Measurements from ENCODE around the gene SRRM2. TPM values are rescaled to one million over a fixed set of nuclear protein-coding genes. Genes with fewer than 3 reads are reported as not detected.

Gene SRRM2
- total and polyA plus RNA-seq, 9 of the 15 experiments (the other 6 are each of a cell fraction or from before 2014, with no cell fraction given): 26.7 to 563 (median 81.1) TPM

- TF ChIP-seq MED1 (CRISPR knock-in tag; IDR thresholded peaks at IDR 0.05; ENCODE audit: borderline replicate concordance) (no peak), ZNF134 (CRISPR knock-in tag; conservative IDR thresholded peaks at IDR 0.05) (0 out of 2 replicates have a peak, but pooled peaks have one; percentile 37), CXXC5 (CRISPR knock-in tag; IDR thresholded peaks at IDR 0.05) (0 out of 2 replicates have a peak, but pooled peaks have one; percentile 13), SMAD4 (CRISPR knock-in tag; conservative IDR thresholded peaks at IDR 0.05) (no peak), SP1 (CRISPR knock-in tag; IDR thresholded peaks at IDR 0.05) (0 out of 2 replicates have a peak, but pooled peaks have one; percentile 15), TRIM24 (IDR thresholded peaks at IDR 0.05) (no peak), PCBP1 (IDR thresholded peaks at IDR 0.05; ENCODE audit: low read depth, low read length, poor library complexity, severe bottlenecking) (peak; percentile 2), CREM (IDR thresholded peaks at IDR 0.05; ENCODE audit: low read depth) (0 out of 2 replicates have a peak, but pooled peaks have one; percentile 11), ETV6 (IDR thresholded peaks at IDR 0.05; ENCODE audit: borderline replicate concordance in 1 of 2, low read depth in 2 of 2, low read length in 1 of 2) (no peak), ETV6 (CRISPR knock-in tag; IDR thresholded peaks at IDR 0.05; ENCODE audit: borderline replicate concordance) (0 out of 2 replicates have a peak, but pooled peaks have one; percentile 8), ZNF431 (CRISPR knock-in tag; IDR thresholded peaks at IDR 0.05) (0 out of 2 replicates have a peak, but pooled peaks have one; percentile 27), RBM22 (IDR thresholded peaks at IDR 0.05; ENCODE audit: low read depth, low read length, poor library complexity, severe bottlenecking) (no peak), TFAP4 (CRISPR knock-in tag; IDR thresholded peaks at IDR 0.05; ENCODE audit: borderline replicate concordance) (0 out of 2 replicates have a peak, but pooled peaks have one; percentile 10), NR2C2 (CRISPR knock-in tag; IDR thresholded peaks at IDR 0.05) (no peak), NR2C2 (tag; IDR thresholded peaks at IDR 0.05) (0 out of 2 replicates have a peak, but pooled peaks have one; percentile 28), FOXP1 (CRISPR knock-in tag; IDR thresholded peaks at IDR 0.05) (0 out of 2 replicates have a peak, but pooled peaks have one; percentile 23), ARID2 (IDR thresholded peaks at IDR 0.05) (no peak), OTX1 (CRISPR knock-in tag; IDR thresholded peaks at IDR 0.05) (peak; percentile 13; the same call in 1 of the 2 replicates), RBM34 (IDR thresholded peaks at IDR 0.05; ENCODE audit: borderline replicate concordance, insufficient read depth, low read length) (no peak), ETV5 (CRISPR knock-in tag; IDR thresholded peaks at IDR 0.05; ENCODE audit: low read depth) (peak; percentile 10; the same call in 1 of the 2 replicates), THAP12 (CRISPR knock-in tag; IDR thresholded peaks at IDR 0.05) (peak; percentile 40; the same call in 1 of the 2 replicates)
- TF ChIP-seq, protein P1, sequence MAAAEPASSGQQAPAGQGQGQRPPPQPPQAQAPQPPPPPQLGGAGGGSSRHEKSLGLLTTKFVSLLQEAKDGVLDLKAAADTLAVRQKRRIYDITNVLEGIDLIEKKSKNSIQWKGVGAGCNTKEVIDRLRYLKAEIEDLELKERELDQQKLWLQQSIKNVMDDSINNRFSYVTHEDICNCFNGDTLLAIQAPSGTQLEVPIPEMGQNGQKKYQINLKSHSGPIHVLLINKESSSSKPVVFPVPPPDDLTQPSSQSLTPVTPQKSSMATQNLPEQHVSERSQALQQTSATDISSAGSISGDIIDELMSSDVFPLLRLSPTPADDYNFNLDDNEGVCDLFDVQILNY (CRISPR knock-in tag; IDR thresholded peaks at IDR 0.05): 0 out of 2 replicates have a peak, but pooled peaks have one; percentile 44
- TF ChIP-seq, protein P2, sequence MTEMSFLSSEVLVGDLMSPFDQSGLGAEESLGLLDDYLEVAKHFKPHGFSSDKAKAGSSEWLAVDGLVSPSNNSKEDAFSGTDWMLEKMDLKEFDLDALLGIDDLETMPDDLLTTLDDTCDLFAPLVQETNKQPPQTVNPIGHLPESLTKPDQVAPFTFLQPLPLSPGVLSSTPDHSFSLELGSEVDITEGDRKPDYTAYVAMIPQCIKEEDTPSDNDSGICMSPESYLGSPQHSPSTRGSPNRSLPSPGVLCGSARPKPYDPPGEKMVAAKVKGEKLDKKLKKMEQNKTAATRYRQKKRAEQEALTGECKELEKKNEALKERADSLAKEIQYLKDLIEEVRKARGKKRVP (CRISPR knock-in tag; IDR thresholded peaks at IDR 0.05): 0 out of 2 replicates have a peak, but pooled peaks have one; percentile 33
These were observed 25.6 kb downstream of the SRRM2 start (continued) for GRCh38 chr16:2777903-2778629.
